HepG2 (cell line): ENCODE measurements around the gene BCAR3. TPM values are rescaled to one million over a fixed set of nuclear protein-coding genes. Genes with fewer than 3 reads are reported as not detected.

ENCODE experiments used
- CBX5 ChIP-seq: sonication (generic); formaldehyde crosslinking; IDR thresholded peaks from 2 replicates; pipeline ENCODE4 v1.4.0; 2020; ENCODE audit warnings: missing genetic modification reagents, borderline replicate concordance
- CREM ChIP-seq, 2 experiments: sonication (generic) in 1 of 2; formaldehyde crosslinking in 1 of 2; IDR thresholded peaks; 2 replicates each; pipeline versions ENCODE4 v1.4.0 to v1.6.1; 2016 to 2020; ENCODE audit warnings: antibody characterized with exemption in 1 of 2, mild to moderate bottlenecking in 1 of 2, missing genetic modification reagents in 1 of 2
- EEA1 ChIP-seq: sonication (generic); formaldehyde crosslinking; IDR thresholded peaks from 2 replicates; pipeline ENCODE4 v1.5.1; 2020; ENCODE audit warnings: mild to moderate bottlenecking, missing genetic modification reagents, borderline replicate concordance
- EZH2 ChIP-seq: conservative IDR thresholded peaks from 2 replicates; pipeline ENCODE4 v1.6.1; 2012; ENCODE audit warnings: mild to moderate bottlenecking, low read depth, low read length, moderate library complexity
- ISL2 ChIP-seq: sonication (generic); formaldehyde crosslinking; IDR thresholded peaks from 2 replicates; pipeline ENCODE4 v1.5.0; 2020; ENCODE audit warnings: missing genetic modification reagents
- KDM1A ChIP-seq: IDR thresholded peaks from 2 replicates; pipeline ENCODE4 v1.6.1; 2016; ENCODE audit warnings: missing compliant biosample characterization
- KLF11 ChIP-seq: IDR thresholded peaks from 2 replicates; pipeline ENCODE4 v1.6.1; 2016; ENCODE audit warnings: missing compliant biosample characterization
- MATR3 ChIP-seq: sonication (generic); formaldehyde crosslinking; IDR thresholded peaks from 2 replicates; pipeline ENCODE4 v1.4.0; 2020; ENCODE audit warnings: missing genetic modification reagents
- NR2F1 ChIP-seq, 2 experiments: fragments of 450-650 bp in 1 of 2; formaldehyde crosslinking in 1 of 2; IDR thresholded peaks; 2 replicates each; pipeline versions ENCODE4 v1.5.0 to v1.6.1; 2016 to 2020; ENCODE audit warnings: mild to moderate bottlenecking in 1 of 2, missing compliant biosample characterization in 1 of 2, missing genetic modification reagents in 1 of 2, moderate library complexity in 1 of 2
- RARG ChIP-seq: sonication (generic); formaldehyde crosslinking; IDR thresholded peaks from 2 replicates; pipeline ENCODE4 v1.4.0; 2020; ENCODE audit warnings: low read depth, mild to moderate bottlenecking, missing genetic modification reagents
- SCMH1 ChIP-seq: sonication (generic); formaldehyde crosslinking; IDR thresholded peaks from 2 replicates; pipeline ENCODE4 v1.9.0; 2021; ENCODE audit warnings: missing genetic modification reagents, mild to moderate bottlenecking, borderline replicate concordance
- ZNF432 ChIP-seq: sonication (generic); formaldehyde crosslinking; IDR thresholded peaks from 2 replicates; pipeline ENCODE4 v1.5.0; 2020; ENCODE audit warnings: missing genetic modification reagents, mild to moderate bottlenecking, borderline replicate concordance
- ZNF501 ChIP-seq: sonication (generic); formaldehyde crosslinking; IDR thresholded peaks from 2 replicates; pipeline ENCODE4 v1.5.1; 2020; ENCODE audit warnings: mild to moderate bottlenecking, moderate library complexity, missing genetic modification reagents
- ZNF790 ChIP-seq: sonication (generic); formaldehyde crosslinking; IDR thresholded peaks from 2 replicates; pipeline ENCODE4 v1.8.0; 2022; ENCODE audit warnings: missing genetic modification reagents, mild to moderate bottlenecking, borderline replicate concordance
- ZNF891 ChIP-seq: sonication (generic); formaldehyde crosslinking; IDR thresholded peaks from 2 replicates; pipeline ENCODE4 v1.5.0; 2020; ENCODE audit warnings: mild to moderate bottlenecking, missing genetic modification reagents
- polyA plus RNA-seq, 8 experiments: library from polyadenylated mRNA; depleted of rRNA in 3 of 8; stranded (reverse) in 7 of 8; unstranded in 1 of 8; fragments of >200 nt; fragmentation: Illumina TruSeq in 4 of 8; extraction: Trizol in 4 of 8; gene quantifications; 2 replicates each; pipeline versions ENCODE4 v1.2.1 to v1.2.3, GENCODE V29; 2011 to 2016; ENCODE audit warnings: low read depth in 4 of 8, missing spikeins in 1 of 8, mixed read lengths in 1 of 8; ENCODE audit not compliant: insufficient read depth in 1 of 8
- total RNA-seq, 5 experiments: library from RNA; depleted of rRNA; stranded (reverse); fragments of >200 nt; fragmentation: Illumina TruSeq; extraction: Trizol; gene quantifications; 2 replicates each; pipeline ENCODE4 v1.2.3, GENCODE V29; 2016; ENCODE audit warnings: low read depth in 1 of 5
- TF ChIP-seq, protein P1 (sequence below): IDR thresholded peaks from 2 replicates; pipeline ENCODE4 v1.6.1; 2012; ENCODE audit warnings: low read length, improper control_type of control experiment
- TF ChIP-seq, protein P2 (sequence below): sonication (generic); formaldehyde crosslinking; IDR thresholded peaks from 2 replicates; pipeline ENCODE4 v1.4.0; 2020; ENCODE audit warnings: missing genetic modification reagents, borderline replicate concordance
- TF ChIP-seq, protein P3 (sequence below): sonication (generic); formaldehyde crosslinking; IDR thresholded peaks from 2 replicates; pipeline ENCODE4 v1.4.0; 2020; ENCODE audit warnings: missing genetic modification reagents, borderline replicate concordance

BCAR3 gene
- total and polyA plus RNA-seq, 2 of the 13 experiments (the other 11 are each of a cell fraction or from before 2014, with no cell fraction given): 3.6 to 4.8 TPM

DNA sequence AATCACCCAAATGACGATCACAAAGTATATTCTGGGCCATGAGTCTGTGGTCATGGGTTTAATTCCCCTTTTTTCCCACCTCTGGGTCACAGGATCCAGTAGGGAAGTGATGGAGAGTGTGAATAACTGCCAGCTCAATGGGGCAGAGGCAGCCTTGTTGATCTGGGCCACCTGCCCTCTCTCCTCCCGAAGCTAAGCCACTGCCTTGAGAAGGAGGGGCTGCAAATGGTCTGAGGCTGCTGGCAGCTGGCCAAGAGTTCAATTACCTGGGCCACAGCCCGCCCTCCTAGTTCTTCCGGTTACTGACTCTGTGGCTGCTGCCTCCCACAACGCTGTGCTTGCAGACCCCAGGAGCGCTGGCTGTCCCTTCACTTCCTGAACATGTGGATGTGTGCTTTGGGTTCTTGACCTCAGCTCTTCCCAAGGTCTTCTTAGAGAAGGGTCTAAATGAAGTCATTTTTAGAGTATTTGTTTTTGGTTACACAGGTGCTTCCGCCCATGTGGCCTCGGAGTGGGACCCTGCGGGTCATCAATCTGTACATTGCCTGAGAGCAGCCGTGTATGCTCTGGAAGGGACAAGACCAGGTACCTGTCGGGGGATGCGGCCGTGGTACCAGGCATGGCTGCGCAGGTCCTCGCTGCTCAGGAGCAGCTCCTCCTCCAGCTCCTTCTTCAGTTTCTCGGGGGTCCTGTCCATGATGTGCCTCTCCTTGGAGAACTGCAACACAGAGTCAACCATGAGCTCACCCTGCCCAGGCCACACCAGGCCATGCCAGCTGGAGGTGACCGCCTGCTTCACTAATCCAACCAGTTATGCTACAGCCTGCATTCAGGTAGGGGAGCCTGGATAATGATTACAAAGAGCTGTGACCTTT is 89.7 kb downstream of the BCAR3 start (continued):
- TF ChIP-seq, protein P1, sequence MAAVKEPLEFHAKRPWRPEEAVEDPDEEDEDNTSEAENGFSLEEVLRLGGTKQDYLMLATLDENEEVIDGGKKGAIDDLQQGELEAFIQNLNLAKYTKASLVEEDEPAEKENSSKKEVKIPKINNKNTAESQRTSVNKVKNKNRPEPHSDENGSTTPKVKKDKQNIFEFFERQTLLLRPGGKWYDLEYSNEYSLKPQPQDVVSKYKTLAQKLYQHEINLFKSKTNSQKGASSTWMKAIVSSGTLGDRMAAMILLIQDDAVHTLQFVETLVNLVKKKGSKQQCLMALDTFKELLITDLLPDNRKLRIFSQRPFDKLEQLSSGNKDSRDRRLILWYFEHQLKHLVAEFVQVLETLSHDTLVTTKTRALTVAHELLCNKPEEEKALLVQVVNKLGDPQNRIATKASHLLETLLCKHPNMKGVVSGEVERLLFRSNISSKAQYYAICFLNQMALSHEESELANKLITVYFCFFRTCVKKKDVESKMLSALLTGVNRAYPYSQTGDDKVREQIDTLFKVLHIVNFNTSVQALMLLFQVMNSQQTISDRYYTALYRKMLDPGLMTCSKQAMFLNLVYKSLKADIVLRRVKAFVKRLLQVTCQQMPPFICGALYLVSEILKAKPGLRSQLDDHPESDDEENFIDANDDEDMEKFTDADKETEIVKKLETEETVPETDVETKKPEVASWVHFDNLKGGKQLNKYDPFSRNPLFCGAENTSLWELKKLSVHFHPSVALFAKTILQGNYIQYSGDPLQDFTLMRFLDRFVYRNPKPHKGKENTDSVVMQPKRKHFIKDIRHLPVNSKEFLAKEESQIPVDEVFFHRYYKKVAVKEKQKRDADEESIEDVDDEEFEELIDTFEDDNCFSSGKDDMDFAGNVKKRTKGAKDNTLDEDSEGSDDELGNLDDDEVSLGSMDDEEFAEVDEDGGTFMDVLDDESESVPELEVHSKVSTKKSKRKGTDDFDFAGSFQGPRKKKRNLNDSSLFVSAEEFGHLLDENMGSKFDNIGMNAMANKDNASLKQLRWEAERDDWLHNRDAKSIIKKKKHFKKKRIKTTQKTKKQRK: no peak
- TF ChIP-seq CREM (IDR thresholded peaks at IDR 0.05): peak; percentile 56
- TF ChIP-seq CREM (CRISPR knock-in tag; IDR thresholded peaks at IDR 0.05): no peak
- TF ChIP-seq, protein P2, sequence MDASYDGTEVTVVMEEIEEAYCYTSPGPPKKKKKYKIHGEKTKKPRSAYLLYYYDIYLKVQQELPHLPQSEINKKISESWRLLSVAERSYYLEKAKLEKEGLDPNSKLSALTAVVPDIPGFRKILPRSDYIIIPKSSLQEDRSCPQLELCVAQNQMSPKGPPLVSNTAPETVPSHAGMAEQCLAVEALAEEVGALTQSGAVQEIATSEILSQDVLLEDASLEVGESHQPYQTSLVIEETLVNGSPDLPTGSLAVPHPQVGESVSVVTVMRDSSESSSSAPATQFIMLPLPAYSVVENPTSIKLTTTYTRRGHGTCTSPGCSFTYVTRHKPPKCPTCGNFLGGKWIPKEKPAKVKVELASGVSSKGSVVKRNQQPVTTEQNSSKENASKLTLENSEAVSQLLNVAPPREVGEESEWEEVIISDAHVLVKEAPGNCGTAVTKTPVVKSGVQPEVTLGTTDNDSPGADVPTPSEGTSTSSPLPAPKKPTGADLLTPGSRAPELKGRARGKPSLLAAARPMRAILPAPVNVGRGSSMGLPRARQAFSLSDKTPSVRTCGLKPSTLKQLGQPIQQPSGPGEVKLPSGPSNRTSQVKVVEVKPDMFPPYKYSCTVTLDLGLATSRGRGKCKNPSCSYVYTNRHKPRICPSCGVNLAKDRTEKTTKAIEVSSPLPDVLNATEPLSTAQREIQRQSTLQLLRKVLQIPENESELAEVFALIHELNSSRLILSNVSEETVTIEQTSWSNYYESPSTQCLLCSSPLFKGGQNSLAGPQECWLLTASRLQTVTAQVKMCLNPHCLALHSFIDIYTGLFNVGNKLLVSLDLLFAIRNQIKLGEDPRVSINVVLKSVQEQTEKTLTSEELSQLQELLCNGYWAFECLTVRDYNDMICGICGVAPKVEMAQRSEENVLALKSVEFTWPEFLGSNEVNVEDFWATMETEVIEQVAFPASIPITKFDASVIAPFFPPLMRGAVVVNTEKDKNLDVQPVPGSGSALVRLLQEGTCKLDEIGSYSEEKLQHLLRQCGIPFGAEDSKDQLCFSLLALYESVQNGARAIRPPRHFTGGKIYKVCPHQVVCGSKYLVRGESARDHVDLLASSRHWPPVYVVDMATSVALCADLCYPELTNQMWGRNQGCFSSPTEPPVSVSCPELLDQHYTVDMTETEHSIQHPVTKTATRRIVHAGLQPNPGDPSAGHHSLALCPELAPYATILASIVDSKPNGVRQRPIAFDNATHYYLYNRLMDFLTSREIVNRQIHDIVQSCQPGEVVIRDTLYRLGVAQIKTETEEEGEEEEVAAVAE (CRISPR knock-in tag): no peak
- TF ChIP-seq, protein P3, sequence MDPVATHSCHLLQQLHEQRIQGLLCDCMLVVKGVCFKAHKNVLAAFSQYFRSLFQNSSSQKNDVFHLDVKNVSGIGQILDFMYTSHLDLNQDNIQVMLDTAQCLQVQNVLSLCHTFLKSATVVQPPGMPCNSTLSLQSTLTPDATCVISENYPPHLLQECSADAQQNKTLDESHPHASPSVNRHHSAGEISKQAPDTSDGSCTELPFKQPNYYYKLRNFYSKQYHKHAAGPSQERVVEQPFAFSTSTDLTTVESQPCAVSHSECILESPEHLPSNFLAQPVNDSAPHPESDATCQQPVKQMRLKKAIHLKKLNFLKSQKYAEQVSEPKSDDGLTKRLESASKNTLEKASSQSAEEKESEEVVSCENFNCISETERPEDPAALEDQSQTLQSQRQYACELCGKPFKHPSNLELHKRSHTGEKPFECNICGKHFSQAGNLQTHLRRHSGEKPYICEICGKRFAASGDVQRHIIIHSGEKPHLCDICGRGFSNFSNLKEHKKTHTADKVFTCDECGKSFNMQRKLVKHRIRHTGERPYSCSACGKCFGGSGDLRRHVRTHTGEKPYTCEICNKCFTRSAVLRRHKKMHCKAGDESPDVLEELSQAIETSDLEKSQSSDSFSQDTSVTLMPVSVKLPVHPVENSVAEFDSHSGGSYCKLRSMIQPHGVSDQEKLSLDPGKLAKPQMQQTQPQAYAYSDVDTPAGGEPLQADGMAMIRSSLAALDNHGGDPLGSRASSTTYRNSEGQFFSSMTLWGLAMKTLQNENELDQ (CRISPR knock-in tag): no peak
- peak; percentile 84; the same call in 1 of the 2 replicates for TF ChIP-seq ZNF501 (CRISPR knock-in tag)
- peak in 1 of 2 experiments; percentile 27; a peak in 1 of 4 replicates for TF ChIP-seq NR2F1 (CRISPR knock-in tag; IDR thresholded peaks at IDR 0.05)
- TF ChIP-seq ZNF891 (CRISPR knock-in tag): peak; percentile 63; the same call in 1 of the 2 replicates
- no peak for TF ChIP-seq ZNF790 (CRISPR knock-in tag)
- TF ChIP-seq ISL2 (CRISPR knock-in tag): peak; percentile 78; the same call in 1 of the 2 replicates
- no peak for TF ChIP-seq KDM1A (CRISPR knock-in tag)
- TF ChIP-seq EEA1 (CRISPR knock-in tag): 0 out of 2 replicates have a peak, but pooled peaks have one; percentile 31
- no peak for TF ChIP-seq MATR3 (CRISPR knock-in tag)
- no peak for TF ChIP-seq KLF11 (CRISPR knock-in tag)
- TF ChIP-seq CBX5: peak; percentile 56; the same call in 1 of the 2 replicates
- TF ChIP-seq EZH2: no peak
- TF ChIP-seq SCMH1: no peak
- TF ChIP-seq RARG (CRISPR knock-in tag): peak; percentile 82; the same call in 1 of the 2 replicates
- no peak for TF ChIP-seq ZNF432 (CRISPR knock-in tag)
